ENCODE data around the gene POLA2. TPM values are rescaled to one million over a fixed set of nuclear protein-coding genes. Genes with fewer than 3 reads are reported as not detected.

POLA2 gene
- total RNA-seq, 1 experiment from 2014 or later = 35.6 TPM

GRCh38 chr11:65304110-65304509 is 42.3 kb downstream of the POLA2 start:
- peaks cover 12% of the 10 kb centered on the region for H3K36me3 Mint-ChIP-seq
- no peak overlapping the region for H3K4me3 Mint-ChIP-seq
- CTCF ChIA-PET = interaction anchor here (3.4 kb wide), 1 partner anchor 11 kb away, joined by 23 read pairs; the partner anchor contains the start of gene CDC42EP2
- DNase-seq (ENCODE audit: low spot score) = no peak
- H3K9me3 Mint-ChIP-seq = no peaks in the 10 kb centered on the region
- POLR2A ChIA-PET = no interaction called here
- H3K27ac Mint-ChIP-seq = no peak overlapping the region
- ATAC-seq = no peak
- H3K27me3 Mint-ChIP-seq (ENCODE audit: low read depth) = peaks cover 21% of the 10 kb centered on the region
- peaks cover 13% of the 10 kb centered on the region for H3K4me1 Mint-ChIP-seq
- TF ChIP-seq ATF2 (CRISPR knock-in tag; IDR thresholded peaks at IDR 0.05; ENCODE audit: borderline replicate concordance, low read depth) = no peak
- no peak for TF ChIP-seq ARID4B (CRISPR knock-in tag; IDR thresholded peaks at IDR 0.05; ENCODE audit: borderline replicate concordance)
- TF ChIP-seq FOXP4 (CRISPR knock-in tag; IDR thresholded peaks at IDR 0.05) = no peak
- no peak for TF ChIP-seq ESRRA (CRISPR knock-in tag; IDR thresholded peaks at IDR 0.05; ENCODE audit: borderline replicate concordance)
- no peak for TF ChIP-seq AFF4 (CRISPR knock-in tag; IDR thresholded peaks at IDR 0.05; ENCODE audit: borderline replicate concordance)
- TF ChIP-seq ETV6 (CRISPR knock-in tag; IDR thresholded peaks at IDR 0.05) = no peak
- TF ChIP-seq IRF2 (CRISPR knock-in tag; IDR thresholded peaks at IDR 0.05; ENCODE audit: borderline replicate concordance, low read depth) = no peak
- no peak for TF ChIP-seq ZSCAN18 (CRISPR knock-in tag; IDR thresholded peaks at IDR 0.05)
- no peak for TF ChIP-seq ZNF263 (CRISPR knock-in tag; IDR thresholded peaks at IDR 0.05; ENCODE audit: low read depth)
- TF ChIP-seq STAT6 (CRISPR knock-in tag; conservative IDR thresholded peaks at IDR 0.05; ENCODE audit: low read depth) = no peak
- TF ChIP-seq RELA (CRISPR knock-in tag; IDR thresholded peaks at IDR 0.05; ENCODE audit: borderline replicate concordance) = no peak
- no peak for TF ChIP-seq NR2C2 (CRISPR knock-in tag; IDR thresholded peaks at IDR 0.05)
- no peak for TF ChIP-seq ATF1 (CRISPR knock-in tag; IDR thresholded peaks at IDR 0.05)
- no peak for TF ChIP-seq MAX (CRISPR knock-in tag; IDR thresholded peaks at IDR 0.05)
- TF ChIP-seq MLX (CRISPR knock-in tag; IDR thresholded peaks at IDR 0.05) = no peak
- no peak for TF ChIP-seq OVOL2 (CRISPR knock-in tag; IDR thresholded peaks at IDR 0.05; ENCODE audit: borderline replicate concordance)
- no peak for TF ChIP-seq SOX15 (CRISPR knock-in tag; IDR thresholded peaks at IDR 0.05)
- TF ChIP-seq FOXJ3 (CRISPR knock-in tag; IDR thresholded peaks at IDR 0.05; ENCODE audit: borderline replicate concordance) = no peak
- TF ChIP-seq ZBTB43 (CRISPR knock-in tag; IDR thresholded peaks at IDR 0.05) = no peak
